GM23248 (cell line): ENCODE data around the gene CAMSAP2. TPM values are rescaled to one million over a fixed set of nuclear protein-coding genes. Genes with fewer than 3 reads are reported as not detected.

Experiments used
- DNase-seq: peaks from one replicate; pipeline ENCODE4 v3.0.0-alpha.2; 2015
- H2AFZ ChIP-seq: fragments of 200-600 bp; sonication (generic); 2 replicates; pipeline ENCODE4 v1.6.1; 2016; ENCODE audit warnings: antibody characterized with exemption
- H3F3A ChIP-seq: fragments of 200-600 bp; sonication (generic); 2 replicates; pipeline ENCODE4 v1.6.1; 2016; ENCODE audit warnings: mild to moderate bottlenecking, antibody characterized with exemption, mixed run types; ENCODE audit not compliant: insufficient read depth
- H3K27ac ChIP-seq: fragments of 200-600 bp; sonication (generic); 2 replicates; pipeline ENCODE4 v1.5.1; 2016; ENCODE audit warnings: mild to moderate bottlenecking
- H3K27me3 ChIP-seq: fragments of 200-600 bp; sonication (generic); replicated peaks from 2 replicates; pipeline ENCODE4 v1.6.1; 2016; ENCODE audit warnings: mild to moderate bottlenecking; ENCODE audit not compliant: insufficient read depth
- H3K36me3 ChIP-seq: fragments of 200-600 bp; sonication (generic); 2 replicates; pipeline ENCODE4 v1.6.1; 2016; ENCODE audit warnings: low read depth, mild to moderate bottlenecking
- H3K4me1 ChIP-seq: fragments of 200-600 bp; sonication (generic); 2 replicates; pipeline ENCODE4 v1.6.1; 2016; ENCODE audit warnings: mild to moderate bottlenecking; ENCODE audit not compliant: insufficient read depth
- H3K4me2 ChIP-seq: fragments of 200-600 bp; sonication (generic); one replicate; pipeline ENCODE4 v1.6.1; 2016; ENCODE audit warnings: mild to moderate bottlenecking; ENCODE audit not compliant: unreplicated experiment
- H3K4me3 ChIP-seq: fragments of 200-600 bp; sonication (generic); 2 replicates; pipeline ENCODE4 v1.5.1; 2016; ENCODE audit warnings: mild to moderate bottlenecking
- H3K79me2 ChIP-seq: fragments of 200-600 bp; sonication (generic); 2 replicates; pipeline ENCODE4 v1.6.1; 2016; ENCODE audit warnings: mild to moderate bottlenecking; ENCODE audit not compliant: insufficient read depth
- H3K9ac ChIP-seq: fragments of 200-600 bp; sonication (generic); 2 replicates; pipeline ENCODE4 v1.6.1; 2016; ENCODE audit warnings: mild to moderate bottlenecking
- H3K9me2 ChIP-seq: fragments of 200-600 bp; sonication (generic); 2 replicates; pipeline ENCODE4 v1.6.1; 2016; ENCODE audit warnings: mixed run types, mild to moderate bottlenecking, moderate library complexity; ENCODE audit not compliant: insufficient read depth
- H3K9me3 ChIP-seq: fragments of 200-600 bp; sonication (generic); one replicate; pipeline ENCODE4 v1.6.1; 2017; ENCODE audit warnings: low read depth
- H4K20me1 ChIP-seq: fragments of 200-600 bp; sonication (generic); 2 replicates; pipeline ENCODE4 v1.6.0; 2016; ENCODE audit not compliant: insufficient read depth
- EZH2 ChIP-seq: fragments of 200-600 bp; sonication (generic); IDR thresholded peaks from 2 replicates; pipeline ENCODE4 v1.6.1; 2018; ENCODE audit warnings: antibody characterized with exemption, mild to moderate bottlenecking; ENCODE audit not compliant: insufficient read depth, poor library complexity, severe bottlenecking
- EZH2phosphoT487 ChIP-seq: fragments of 200-600 bp; sonication (generic); IDR thresholded peaks from 2 replicates; pipeline ENCODE4 v1.6.1; 2018; ENCODE audit warnings: antibody characterized with exemption, moderate library complexity, mild to moderate bottlenecking, low read depth; ENCODE audit not compliant: insufficient read depth
- WGBS, 2 experiments: methylation state at CpG; one replicate each; pipeline ENCODE4 v1.1.6; 2015 to 2017; ENCODE audit warnings: low lambda C conversion rate in 2 of 2, low coverage in 1 of 2; ENCODE audit errors: missing lambda C conversion rate in 2 of 2; 5-methylcytosine and 5-hydroxymethylcytosine counted together
- in situ Hi-C: fragments of 300-500 bp; cut with MboI; formaldehyde crosslinking; loops from 2 replicates; pipeline ENCODE4 v1.15.0; 2020
- polyA plus RNA-seq: library from polyadenylated mRNA; unstranded; fragments of >200 nt; fragmentation: Nextera tagmentation; extraction: Ambion mirVana; gene quantifications from 2 replicates; pipeline ENCODE4 v1.2.1, GENCODE V29; 2016
- total RNA-seq: library from RNA; depleted of rRNA; stranded (reverse); fragments of >200 nt; shearing (Covaris generic); gene quantifications from 2 replicates; pipeline ENCODE4 v1.2.3, GENCODE V29; 2014

Gene CAMSAP2
- total and polyA plus RNA-seq, 2 experiments from 2014 or later, result 10.9 to 28.7 TPM

- peak; percentile 23 for DNase-seq
- Histone ChIP-seq H3K27me3 (peaks cover 61% of the 10 kb centered on the region), H3K9ac (no peak overlapping the region), H2AFZ (peak overlapping the region; percentile 41), H3F3A (no peaks in the 10 kb centered on the region), H3K9me3 (no peaks in the 10 kb centered on the region), H3K4me2 (peak overlapping the region; percentile 32), H3K36me3 (no peaks in the 10 kb centered on the region), H4K20me1 (no peaks in the 10 kb centered on the region), H3K9me2 (no peaks in the 10 kb centered on the region), H3K27ac (no peak overlapping the region), H3K79me2 (no peaks in the 10 kb centered on the region), H3K4me1 (no peaks in the 10 kb centered on the region), H3K4me3 (peak overlapping the region; percentile 45)
- no peak for TF ChIP-seq EZH2phosphoT487
- TF ChIP-seq EZH2, result no peak
- WGBS, 2 experiments, result 8 to 11% methylated on average over 38 to 50 of the region's 61 CpGs
- in situ Hi-C loops, result no loop called here
These were observed 134.5 kb downstream of the CAMSAP2 start for GRCh38 chr1:200873116-200873670.

- TF ChIP-seq EZH2phosphoT487 (no peak), EZH2 (no peak)
- Histone ChIP-seq H3K36me3 (no peaks in the 10 kb centered on the region), H4K20me1 (no peaks in the 10 kb centered on the region), H3K9ac (no peak overlapping the region), H3K9me2 (no peaks in the 10 kb centered on the region), H3K9me3 (no peaks in the 10 kb centered on the region), H2AFZ (peak overlapping the region; percentile 41), H3K27me3 (peaks cover 65% of the 10 kb centered on the region), H3K4me2 (peak overlapping the region; percentile 32), H3K79me2 (no peaks in the 10 kb centered on the region), H3K4me3 (peak overlapping the region; percentile 45; the same call in 1 of the 2 replicates), H3F3A (no peaks in the 10 kb centered on the region), H3K4me1 (no peaks in the 10 kb centered on the region), H3K27ac (no peak overlapping the region)
- WGBS, 2 experiments, result 10% methylated on average over 51 to 62 of the region's 66 CpGs
- peak; percentile 30 for DNase-seq
- in situ Hi-C loops, result no loop called here
These were observed 135.1 kb downstream of the CAMSAP2 start for GRCh38 chr1:200873671-200874397.

GRCh38 chr1:200874694-200875093 is 136.0 kb downstream of the CAMSAP2 start:
- DNase-seq, result no peak
- Histone ChIP-seq H3K4me1 (no peaks in the 10 kb centered on the region), H4K20me1 (no peaks in the 10 kb centered on the region), H3K9me2 (no peaks in the 10 kb centered on the region), H3F3A (no peaks in the 10 kb centered on the region), H3K4me2 (no peak overlapping the region), H3K36me3 (no peaks in the 10 kb centered on the region), H3K79me2 (no peaks in the 10 kb centered on the region), H3K9ac (no peak overlapping the region), H3K9me3 (no peaks in the 10 kb centered on the region), H3K27ac (no peak overlapping the region), H3K4me3 (no peak overlapping the region), H3K27me3 (peaks cover 66% of the 10 kb centered on the region), H2AFZ (no peak overlapping the region)
- in situ Hi-C loops, result no loop called here
- TF ChIP-seq EZH2phosphoT487 (no peak), EZH2 (no peak)
- 72 to 76% methylated on average over 6 of the region's 6 CpGs for WGBS, 2 experiments

- no peaks in the 10 kb centered on the region for H4K20me1 ChIP-seq
- no peak overlapping the region for H3K4me2 ChIP-seq
- H3K27me3 ChIP-seq, result peaks cover 72% of the 10 kb centered on the region
- H3K27ac ChIP-seq, result no peak overlapping the region
- H3K4me3 ChIP-seq, result no peak overlapping the region
- H3K9ac ChIP-seq, result no peak overlapping the region
- H3K36me3 ChIP-seq, result no peaks in the 10 kb centered on the region
- no peaks in the 10 kb centered on the region for H3K4me1 ChIP-seq
- no peaks in the 10 kb centered on the region for H3K9me3 ChIP-seq
- WGBS, 2 experiments, result 61 to 70% methylated on average over 5 of the region's 5 CpGs
- no peaks in the 10 kb centered on the region for H3F3A ChIP-seq
- TF ChIP-seq EZH2phosphoT487, result no peak
- no peak for TF ChIP-seq EZH2
- in situ Hi-C loops, result no loop called here
- H3K79me2 ChIP-seq, result no peaks in the 10 kb centered on the region
- no peaks in the 10 kb centered on the region for H3K9me2 ChIP-seq
- H2AFZ ChIP-seq, result no peak overlapping the region
- no peak for DNase-seq
These were observed 136.7 kb downstream of the CAMSAP2 start for GRCh38 chr1:200875416-200875815.
